BE2C (cell line): ENCODE results near the gene LENG8.

Experiments used
- DNase-seq: peaks from one replicate; pipeline ENCODE4 v3.0.0-alpha.2; 2020
- H3K27me3 ChIP-seq: fragments of 250-450 bp; sonication (Bioruptor Pico); 2 replicates; pipeline ENCODE4 v1.5.1; 2020; ENCODE audit warnings: mild to moderate bottlenecking
- H3K36me3 ChIP-seq: fragments of 250-450 bp; sonication (Bioruptor Pico); 2 replicates; pipeline ENCODE4 v1.5.1; 2020; ENCODE audit warnings: mild to moderate bottlenecking
- H3K4me1 ChIP-seq: fragments of 250-450 bp; sonication (Bioruptor Pico); 2 replicates; pipeline ENCODE4 v1.5.1; 2020
- H3K4me3 ChIP-seq: 2 replicates; pipeline ENCODE4 v1.5.1; 2011; ENCODE audit warnings: low read depth, low read length
- H3K9me3 ChIP-seq: fragments of 250-450 bp; sonication (Bioruptor Pico); 2 replicates; pipeline ENCODE4 v1.5.1; 2020
- CTCF ChIP-seq: IDR thresholded peaks from 2 replicates; pipeline ENCODE4 v1.5.1; 2012; ENCODE audit warnings: mild to moderate bottlenecking, low read depth, low read length

The LENG8 gene

GRCh38 chr19:54455786-54456422 lies 6.9 kb downstream of the LENG8 start:
- Histone ChIP-seq H3K4me1 (no peaks in the 10 kb centered on the region), H3K9me3 (no peaks in the 10 kb centered on the region), H3K4me3 (no peak overlapping the region), H3K27me3 (no peaks in the 10 kb centered on the region), H3K36me3 (peaks cover 92% of the 10 kb centered on the region)
- no peak for DNase-seq
- TF ChIP-seq CTCF = no peak

- Histone ChIP-seq H3K27me3 (no peaks in the 10 kb centered on the region), H3K4me3 (no peak overlapping the region), H3K9me3 (no peaks in the 10 kb centered on the region), H3K36me3 (peaks cover 89% of the 10 kb centered on the region), H3K4me1 (no peaks in the 10 kb centered on the region)
- no peak for DNase-seq
- no peak for TF ChIP-seq CTCF
These were observed 7.7 kb downstream of the LENG8 start for GRCh38 chr19:54456423-54457373.

GRCh38 chr19:54457773-54458647 lies 9.0 kb downstream of the LENG8 start:
- Histone ChIP-seq H3K4me1 (peaks cover 4% of the 10 kb centered on the region; the same call in 1 of the 2 replicates), H3K36me3 (peaks cover 82% of the 10 kb centered on the region), H3K9me3 (no peaks in the 10 kb centered on the region), H3K4me3 (no peak overlapping the region), H3K27me3 (no peaks in the 10 kb centered on the region)
- no peak for DNase-seq
- no peak for TF ChIP-seq CTCF

GRCh38 chr19:54458648-54459281 lies 9.8 kb downstream of the LENG8 start:
- Histone ChIP-seq H3K9me3 (no peaks in the 10 kb centered on the region), H3K4me3 (no peak overlapping the region), H3K4me1 (peaks cover 4% of the 10 kb centered on the region; the same call in 1 of the 2 replicates), H3K36me3 (peaks cover 75% of the 10 kb centered on the region), H3K27me3 (no peaks in the 10 kb centered on the region)
- no peak for TF ChIP-seq CTCF
- DNase-seq = no peak

- no peak overlapping the region for H3K4me3 ChIP-seq
- no peak for DNase-seq
- H3K27me3 ChIP-seq = no peaks in the 10 kb centered on the region
- peaks cover 67% of the 10 kb centered on the region for H3K36me3 ChIP-seq
- H3K9me3 ChIP-seq = no peaks in the 10 kb centered on the region
- peaks cover 4% of the 10 kb centered on the region; the same call in 1 of the 2 replicates for H3K4me1 ChIP-seq
- no peak for TF ChIP-seq CTCF
These were observed 10.6 kb downstream of the LENG8 start for GRCh38 chr19:54459282-54460229.
